ENCODE measurements around the gene CIITA.

Gene CIITA

DNA sequence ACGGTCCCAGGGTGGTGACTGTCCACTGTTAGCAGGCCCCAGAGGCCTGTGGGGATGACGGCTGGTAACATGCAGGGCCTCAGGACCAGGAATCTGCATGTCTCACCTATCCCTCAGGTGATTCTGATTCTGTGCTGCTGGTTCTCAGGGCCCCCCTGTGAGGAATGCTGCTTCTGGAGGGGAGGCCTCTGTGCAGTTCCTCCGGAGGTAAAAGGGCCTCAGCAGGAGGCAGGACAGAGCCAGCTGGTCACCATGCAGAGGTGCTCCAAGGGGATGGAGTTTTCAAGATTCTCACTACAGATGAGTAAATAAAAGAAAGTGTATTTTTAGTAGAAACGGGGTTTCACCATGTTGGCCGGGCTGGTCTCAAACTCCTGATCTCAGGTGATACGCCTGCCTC, 101.1 kb downstream of the CIITA start:
- Histone ChIP-seq H3K79me2 (ENCODE audit: insufficient read depth, low read length) (no peaks in the 10 kb centered on the region), H3K36me3 (ENCODE audit: low read length) (no peaks in the 10 kb centered on the region), H2AFZ (ENCODE audit: low read depth, low read length, severe bottlenecking) (no peak overlapping the region), H4K20me1 (ENCODE audit: low read depth, low read length) (no peaks in the 10 kb centered on the region), H3K4me2 (ENCODE audit: low read depth, low read length, poor library complexity, severe bottlenecking) (no peak overlapping the region), H3K4me3 (ENCODE audit: insufficient read depth, low read length, poor library complexity, severe bottlenecking) (no peak overlapping the region), H3K9me3 (ENCODE audit: insufficient read depth, low read length) (no peaks in the 10 kb centered on the region), H3K9me2 (replicated peaks; ENCODE audit: insufficient read depth, low read length) (no peaks in the 10 kb centered on the region), H3K27ac (ENCODE audit: low read depth, low read length) (no peak overlapping the region), H3F3A (ENCODE audit: insufficient read depth) (no peaks in the 10 kb centered on the region; the same call in 1 of the 2 replicates), H3K27me3 (ENCODE audit: low read length) (no peaks in the 10 kb centered on the region), H3K9ac (ENCODE audit: low read length) (no peak overlapping the region)
- TF ChIP-seq EZH2phosphoT487 (conservative IDR thresholded peaks at IDR 0.05; ENCODE audit: low read length) = no peak
- TF ChIP-seq, protein P1, sequence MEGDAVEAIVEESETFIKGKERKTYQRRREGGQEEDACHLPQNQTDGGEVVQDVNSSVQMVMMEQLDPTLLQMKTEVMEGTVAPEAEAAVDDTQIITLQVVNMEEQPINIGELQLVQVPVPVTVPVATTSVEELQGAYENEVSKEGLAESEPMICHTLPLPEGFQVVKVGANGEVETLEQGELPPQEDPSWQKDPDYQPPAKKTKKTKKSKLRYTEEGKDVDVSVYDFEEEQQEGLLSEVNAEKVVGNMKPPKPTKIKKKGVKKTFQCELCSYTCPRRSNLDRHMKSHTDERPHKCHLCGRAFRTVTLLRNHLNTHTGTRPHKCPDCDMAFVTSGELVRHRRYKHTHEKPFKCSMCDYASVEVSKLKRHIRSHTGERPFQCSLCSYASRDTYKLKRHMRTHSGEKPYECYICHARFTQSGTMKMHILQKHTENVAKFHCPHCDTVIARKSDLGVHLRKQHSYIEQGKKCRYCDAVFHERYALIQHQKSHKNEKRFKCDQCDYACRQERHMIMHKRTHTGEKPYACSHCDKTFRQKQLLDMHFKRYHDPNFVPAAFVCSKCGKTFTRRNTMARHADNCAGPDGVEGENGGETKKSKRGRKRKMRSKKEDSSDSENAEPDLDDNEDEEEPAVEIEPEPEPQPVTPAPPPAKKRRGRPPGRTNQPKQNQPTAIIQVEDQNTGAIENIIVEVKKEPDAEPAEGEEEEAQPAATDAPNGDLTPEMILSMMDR (IDR thresholded peaks at IDR 0.05; ENCODE audit: insufficient read depth, low read length, poor library complexity, severe bottlenecking) = no peak

DNA sequence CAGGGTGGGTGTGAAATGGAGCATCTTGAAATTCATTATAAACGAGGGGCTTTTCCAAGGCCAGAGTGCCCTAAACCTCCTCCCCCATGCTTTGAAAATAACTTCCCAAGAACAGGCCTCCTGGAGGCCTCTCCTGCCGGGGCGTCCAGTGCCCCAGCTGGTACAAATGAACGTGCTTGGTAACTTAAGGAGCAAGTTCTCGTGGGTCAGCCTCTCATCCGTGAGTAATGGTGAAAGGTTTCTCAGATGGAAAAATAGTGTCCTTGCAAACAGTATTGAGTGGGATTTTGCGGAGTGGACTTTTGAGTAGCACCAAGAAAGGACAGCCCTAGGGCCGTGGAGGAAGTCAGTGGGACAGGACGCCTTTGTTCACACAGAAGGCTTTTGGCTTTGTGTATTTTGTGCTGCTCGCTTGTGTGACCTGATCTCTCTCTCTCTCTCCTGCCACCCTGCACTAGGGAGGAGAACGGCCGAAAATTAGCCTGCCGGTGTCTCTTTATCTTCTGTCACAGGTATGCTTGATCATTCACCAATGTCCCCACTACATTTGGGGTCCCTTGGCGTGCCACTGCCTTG, 102.0 kb downstream of the CIITA start:
- Histone ChIP-seq H3F3A (ENCODE audit: insufficient read depth) (no peaks in the 10 kb centered on the region; the same call in 1 of the 2 replicates), H3K9me3 (ENCODE audit: insufficient read depth, low read length) (no peaks in the 10 kb centered on the region), H4K20me1 (ENCODE audit: low read depth, low read length) (no peaks in the 10 kb centered on the region), H3K4me3 (ENCODE audit: insufficient read depth, low read length, poor library complexity, severe bottlenecking) (no peak overlapping the region), H3K27me3 (ENCODE audit: low read length) (no peaks in the 10 kb centered on the region), H3K4me2 (ENCODE audit: low read depth, low read length, poor library complexity, severe bottlenecking) (no peak overlapping the region), H3K79me2 (ENCODE audit: insufficient read depth, low read length) (no peaks in the 10 kb centered on the region), H3K27ac (ENCODE audit: low read depth, low read length) (no peak overlapping the region), H3K9me2 (replicated peaks; ENCODE audit: insufficient read depth, low read length) (no peaks in the 10 kb centered on the region), H3K36me3 (ENCODE audit: low read length) (no peaks in the 10 kb centered on the region), H3K9ac (ENCODE audit: low read length) (no peak overlapping the region), H2AFZ (ENCODE audit: low read depth, low read length, severe bottlenecking) (no peak overlapping the region)
- no peak for TF ChIP-seq EZH2phosphoT487 (conservative IDR thresholded peaks at IDR 0.05; ENCODE audit: low read length)
- TF ChIP-seq, protein P1 (IDR thresholded peaks at IDR 0.05; ENCODE audit: insufficient read depth, low read length, poor library complexity, severe bottlenecking) = no peak

DNA sequence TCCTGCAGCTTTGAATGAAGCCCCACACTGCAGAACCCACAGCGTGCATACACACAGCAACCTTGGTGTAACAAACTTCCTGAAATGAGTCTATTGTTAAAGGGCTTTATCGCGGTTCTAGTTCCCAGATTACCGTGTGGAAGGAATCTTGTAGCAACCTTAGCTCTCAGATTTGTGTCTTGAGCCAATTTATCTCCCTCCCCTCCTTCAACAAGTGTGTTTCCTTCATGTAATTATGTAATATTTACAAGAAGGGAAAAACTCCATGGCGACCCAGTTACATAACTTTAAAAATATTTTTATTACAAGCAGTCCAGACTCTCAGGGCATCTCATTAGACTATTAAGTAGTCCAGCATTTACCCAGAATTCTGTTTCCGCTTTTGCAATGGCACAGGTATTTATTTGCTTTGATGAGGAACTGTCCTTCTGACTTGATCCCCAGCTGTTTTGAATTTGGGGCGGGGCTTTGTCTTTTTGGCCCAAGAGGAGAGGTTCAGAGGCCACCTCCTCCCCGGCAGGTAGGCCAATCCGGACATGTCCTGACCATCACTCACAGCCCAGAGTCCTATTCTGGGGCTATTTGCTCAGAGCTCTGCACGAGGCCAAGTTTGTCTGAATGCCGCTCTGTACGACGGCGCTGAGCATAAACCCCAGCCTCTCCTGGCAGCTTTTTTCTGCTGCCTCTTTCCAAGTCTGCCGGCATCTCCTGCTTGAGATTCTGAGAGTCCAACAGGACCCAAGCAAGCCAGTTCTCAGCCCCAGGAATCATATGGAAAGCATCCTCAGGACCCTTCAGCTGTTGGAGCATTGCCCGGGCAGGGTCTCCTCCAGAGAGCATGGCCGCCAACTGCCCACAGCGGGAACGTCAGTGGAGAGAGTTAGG, 103.0 kb downstream of the CIITA start:
- H3K27me3 ChIP-seq (ENCODE audit: low read length) = no peaks in the 10 kb centered on the region
- no peaks in the 10 kb centered on the region for H3K9me3 ChIP-seq (ENCODE audit: insufficient read depth, low read length)
- H3K36me3 ChIP-seq (ENCODE audit: low read length) = no peaks in the 10 kb centered on the region
- H3K4me2 ChIP-seq (ENCODE audit: low read depth, low read length, poor library complexity, severe bottlenecking) = no peak overlapping the region
- no peaks in the 10 kb centered on the region for H3K79me2 ChIP-seq (ENCODE audit: insufficient read depth, low read length)
- no peak overlapping the region for H3K9ac ChIP-seq (ENCODE audit: low read length)
- H3K27ac ChIP-seq (ENCODE audit: low read depth, low read length) = no peak overlapping the region
- H2AFZ ChIP-seq (ENCODE audit: low read depth, low read length, severe bottlenecking) = no peak overlapping the region
- no peaks in the 10 kb centered on the region; the same call in 1 of the 2 replicates for H3F3A ChIP-seq (ENCODE audit: insufficient read depth)
- H3K9me2 ChIP-seq (replicated peaks; ENCODE audit: insufficient read depth, low read length) = no peaks in the 10 kb centered on the region
- no peak overlapping the region for H3K4me3 ChIP-seq (ENCODE audit: insufficient read depth, low read length, poor library complexity, severe bottlenecking)
- TF ChIP-seq EZH2phosphoT487 (conservative IDR thresholded peaks at IDR 0.05; ENCODE audit: low read length) = no peak
- TF ChIP-seq, protein P1 (IDR thresholded peaks at IDR 0.05; ENCODE audit: insufficient read depth, low read length, poor library complexity, severe bottlenecking) = no peak
- no peaks in the 10 kb centered on the region for H4K20me1 ChIP-seq (ENCODE audit: low read depth, low read length)

Measured in SU-DHL-6 (cell line).